ENCODE measurements around the gene ERFE. TPM values are rescaled to one million over a fixed set of nuclear protein-coding genes. Genes with fewer than 3 reads are reported as not detected.

The ERFE gene
- total RNA-seq, 1 donor from 2014 or later = not detected

DNA sequence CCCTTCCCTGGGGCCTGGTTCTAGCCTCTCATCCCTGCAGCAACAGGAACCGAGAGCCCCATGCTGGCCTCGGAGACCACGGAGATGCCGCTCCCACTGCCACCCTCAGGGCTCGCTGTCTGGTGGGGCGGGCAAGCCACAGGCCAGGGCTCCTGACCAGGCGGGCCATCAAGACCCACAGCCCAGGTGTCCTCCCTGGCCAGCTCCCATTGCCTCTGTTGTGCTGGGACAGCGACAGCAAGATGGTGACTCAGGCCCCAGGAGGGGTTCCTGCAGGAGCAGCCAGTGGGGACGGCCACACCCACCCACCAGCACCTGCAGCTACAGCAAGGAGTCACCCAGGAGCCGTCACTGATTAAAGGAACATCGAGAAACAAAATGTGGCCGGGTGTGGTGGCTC is 12.9 kb upstream of the ERFE start:
- H3K4me1 ChIP-seq = peaks cover 13% of the 10 kb centered on the region

DNA sequence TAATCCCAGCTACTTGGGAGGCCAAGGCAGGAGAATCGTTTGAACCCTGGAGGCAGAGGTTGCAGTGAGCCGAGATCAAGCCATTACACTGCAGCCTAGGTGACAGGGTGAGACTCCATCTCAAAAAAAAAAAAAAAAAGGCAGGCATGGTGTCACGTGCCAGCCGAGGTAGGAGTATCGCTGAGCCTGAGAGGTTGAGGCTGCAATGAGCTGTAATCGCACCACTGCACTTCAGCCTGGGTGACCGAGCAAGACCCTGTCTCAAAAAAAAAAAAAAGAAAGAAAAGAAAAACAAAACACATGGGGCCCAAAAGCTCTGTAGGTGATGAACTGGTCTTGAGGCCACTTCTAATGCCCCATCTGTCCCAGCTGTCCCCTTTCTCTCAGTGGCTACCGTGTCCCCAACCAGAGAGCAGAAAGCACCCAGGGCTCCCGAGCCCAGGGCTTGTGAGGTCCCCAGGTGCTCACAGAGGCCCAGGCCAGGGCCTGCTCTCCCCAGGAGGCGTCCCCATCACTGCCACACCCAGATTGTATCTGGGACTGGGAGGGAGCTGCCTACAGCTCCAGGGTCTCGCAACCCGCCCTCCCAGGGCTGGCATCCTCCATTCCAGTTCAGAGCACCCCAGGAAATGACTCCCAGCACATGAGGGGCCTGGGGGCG is 11.8 kb upstream of the ERFE start:
- H3K4me1 ChIP-seq = peaks cover 3% of the 10 kb centered on the region
- H3K27ac ChIP-seq = no peak overlapping the region
- no peak for DNase-seq
- no peak overlapping the region for H3K4me3 ChIP-seq
- intact Hi-C loops (cut with DNase I) = no loop called here
- no peaks in the 10 kb centered on the region for H3K9me3 ChIP-seq
- TF ChIP-seq, protein P1, sequence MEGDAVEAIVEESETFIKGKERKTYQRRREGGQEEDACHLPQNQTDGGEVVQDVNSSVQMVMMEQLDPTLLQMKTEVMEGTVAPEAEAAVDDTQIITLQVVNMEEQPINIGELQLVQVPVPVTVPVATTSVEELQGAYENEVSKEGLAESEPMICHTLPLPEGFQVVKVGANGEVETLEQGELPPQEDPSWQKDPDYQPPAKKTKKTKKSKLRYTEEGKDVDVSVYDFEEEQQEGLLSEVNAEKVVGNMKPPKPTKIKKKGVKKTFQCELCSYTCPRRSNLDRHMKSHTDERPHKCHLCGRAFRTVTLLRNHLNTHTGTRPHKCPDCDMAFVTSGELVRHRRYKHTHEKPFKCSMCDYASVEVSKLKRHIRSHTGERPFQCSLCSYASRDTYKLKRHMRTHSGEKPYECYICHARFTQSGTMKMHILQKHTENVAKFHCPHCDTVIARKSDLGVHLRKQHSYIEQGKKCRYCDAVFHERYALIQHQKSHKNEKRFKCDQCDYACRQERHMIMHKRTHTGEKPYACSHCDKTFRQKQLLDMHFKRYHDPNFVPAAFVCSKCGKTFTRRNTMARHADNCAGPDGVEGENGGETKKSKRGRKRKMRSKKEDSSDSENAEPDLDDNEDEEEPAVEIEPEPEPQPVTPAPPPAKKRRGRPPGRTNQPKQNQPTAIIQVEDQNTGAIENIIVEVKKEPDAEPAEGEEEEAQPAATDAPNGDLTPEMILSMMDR (IDR thresholded peaks at IDR 0.05) = no peak
- H3K27me3 ChIP-seq (ENCODE audit: low read depth) = no peaks in the 10 kb centered on the region
- H3K36me3 ChIP-seq = no peaks in the 10 kb centered on the region
- ATAC-seq = no peak

More for the DNA sequence above, 12.9 kb upstream of the ERFE start:
- Histone ChIP-seq H3K9me3 (no peaks in the 10 kb centered on the region), H3K36me3 (no peaks in the 10 kb centered on the region), H3K27ac (no peak overlapping the region), H3K27me3 (ENCODE audit: low read depth) (no peaks in the 10 kb centered on the region), H3K4me3 (no peak overlapping the region)
- TF ChIP-seq, protein P1 (IDR thresholded peaks at IDR 0.05) = no peak
- intact Hi-C loops (cut with DNase I) = no loop called here
- ATAC-seq (no peak), DNase-seq (no peak)

- H3K36me3 ChIP-seq = no peaks in the 10 kb centered on the region
- no peaks in the 10 kb centered on the region for H3K27me3 ChIP-seq (ENCODE audit: low read depth)
- no peak overlapping the region for H3K27ac ChIP-seq
- ATAC-seq = no peak
- no peaks in the 10 kb centered on the region for H3K4me1 ChIP-seq
- TF ChIP-seq, protein P1 (IDR thresholded peaks at IDR 0.05) = no peak
- H3K9me3 ChIP-seq = no peaks in the 10 kb centered on the region
- no peak overlapping the region for H3K4me3 ChIP-seq
- intact Hi-C loops (cut with DNase I) = no loop called here
- DNase-seq = no peak
These were observed 9.8 kb upstream of the ERFE start for GRCh38 chr2:238148981-238149380.

GRCh38 chr2:238149841-238150572 is 8.8 kb upstream of the ERFE start:
- H3K27ac ChIP-seq = no peak overlapping the region
- H3K36me3 ChIP-seq = no peaks in the 10 kb centered on the region
- H3K4me1 ChIP-seq = no peaks in the 10 kb centered on the region
- H3K27me3 ChIP-seq (ENCODE audit: low read depth) = no peaks in the 10 kb centered on the region
- no peak for DNase-seq
- TF ChIP-seq, protein P1 (IDR thresholded peaks at IDR 0.05) = no peak
- peak in 1 of 2 donors; percentile 7 for ATAC-seq
- no peaks in the 10 kb centered on the region for H3K9me3 ChIP-seq
- no peak overlapping the region for H3K4me3 ChIP-seq
- intact Hi-C loops (cut with DNase I) = no loop called here

GRCh38 chr2:238150686-238151085 is 8.1 kb upstream of the ERFE start:
- Histone ChIP-seq H3K4me3 (no peak overlapping the region), H3K27ac (no peak overlapping the region), H3K36me3 (no peaks in the 10 kb centered on the region), H3K9me3 (no peaks in the 10 kb centered on the region), H3K4me1 (no peaks in the 10 kb centered on the region), H3K27me3 (ENCODE audit: low read depth) (no peaks in the 10 kb centered on the region)
- DNase-seq = no peak
- intact Hi-C loops (cut with DNase I) = no loop called here
- ATAC-seq = no peak
- TF ChIP-seq, protein P1 (IDR thresholded peaks at IDR 0.05) = no peak

All from lower lobe of right lung (tissue), 2 donors.